Stimulated activated CD8-positive, alpha-beta memory T cell treated with anti-CD3 and anti-CD28 coated beads, Interleukin-7, amount 100 ng/mL, for 4 hours (primary cell): ENCODE results near the gene ADGRF1.
"Not testable (repeated sequence)": the region's sequence is repeated elsewhere in the genome, so short reads cannot be mapped to it uniquely, and the experiment has no call there.

Source experiments
- DNase-seq, 2 donors: peaks; one replicate each; pipeline ENCODE4 v3.0.0-alpha.2; 2020; ENCODE audit warnings: low read depth in 2 of 2

ADGRF1 gene

DNA sequence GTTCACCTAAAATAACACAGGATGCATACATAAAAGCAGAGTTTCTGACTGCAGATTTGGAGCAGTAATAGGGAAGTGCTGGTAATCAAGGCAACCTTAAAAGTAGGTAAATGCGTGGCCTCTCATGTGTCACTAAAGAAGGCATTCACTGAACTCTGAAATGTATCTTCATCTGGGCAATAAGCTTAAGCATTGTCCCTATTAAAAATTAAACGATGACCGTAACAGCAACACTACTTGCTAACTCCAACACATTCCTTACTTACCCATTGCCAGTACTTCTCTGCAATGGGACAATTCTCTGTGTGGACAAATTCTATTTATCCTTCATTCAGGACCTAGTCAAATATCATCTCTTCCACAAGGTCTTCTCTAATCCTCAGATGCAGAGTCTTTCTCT, 19.9 kb downstream of the ADGRF1 start:
- no peak for DNase-seq

GRCh38 chr6:47019941-47020340, 22.2 kb downstream of the ADGRF1 start:
- DNase-seq, result no peak

DNA sequence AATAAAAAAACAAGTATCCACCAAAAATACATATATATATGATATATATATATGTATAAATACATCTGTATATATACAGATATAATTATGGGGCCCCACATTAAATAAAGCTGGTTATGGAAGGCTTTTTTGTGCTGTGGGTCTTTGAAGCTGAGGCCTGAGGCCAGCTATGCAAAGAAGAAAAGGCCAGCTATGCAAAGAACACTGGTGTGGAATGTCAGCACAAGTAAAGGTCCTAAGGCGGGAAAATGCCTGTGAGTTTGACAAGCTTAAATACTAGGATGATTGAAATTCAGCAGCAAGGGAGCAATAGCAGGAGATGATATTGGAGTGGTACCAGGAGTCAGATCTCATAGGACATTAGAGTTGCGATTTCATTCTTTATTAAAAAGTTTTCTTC, 25.2 kb downstream of the ADGRF1 start:
- DNase-seq, result no peak

DNA sequence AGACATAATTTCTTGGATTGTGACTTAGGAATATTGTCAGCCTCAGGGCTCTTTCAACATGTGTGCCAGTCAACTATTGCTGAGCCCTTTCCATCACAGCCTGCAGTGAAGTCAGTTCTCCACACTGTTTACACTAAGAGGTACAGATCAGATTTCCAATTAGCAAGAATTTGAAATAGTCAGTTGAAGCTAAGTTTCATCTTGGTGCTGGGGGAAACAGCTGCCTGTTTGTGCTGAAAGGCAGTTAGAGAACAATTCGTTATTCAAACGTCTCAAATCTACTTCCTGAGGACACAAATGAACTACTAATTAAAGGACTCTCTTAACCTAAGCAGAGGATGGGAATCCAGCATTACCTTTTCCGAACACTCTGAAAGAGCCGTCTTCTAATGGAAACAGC, 25.9 kb downstream of the ADGRF1 start:
- no peak for DNase-seq

- DNase-seq, result no peak
Observed at GRCh38 chr6:47014401-47014800, 27.7 kb downstream of the ADGRF1 start.

DNA sequence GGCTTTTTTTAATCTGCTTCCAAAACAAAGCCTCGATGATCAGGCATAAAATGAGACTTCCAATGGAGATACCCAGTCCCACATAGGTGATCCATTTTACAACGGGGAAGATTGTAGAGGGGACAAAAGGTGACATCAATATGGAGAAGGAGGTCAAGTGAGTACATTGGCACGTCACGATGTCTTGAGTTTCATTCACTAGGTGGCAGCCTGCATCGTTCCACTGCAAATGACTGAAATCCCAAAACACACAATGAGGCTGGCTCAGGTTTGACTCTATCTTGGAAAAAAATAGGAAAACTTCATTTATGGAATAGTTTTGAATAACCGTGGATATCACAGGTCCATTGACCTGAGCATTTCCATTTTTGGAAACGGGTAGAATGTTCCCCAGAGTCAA, 32.5 kb downstream of the ADGRF1 start:
- DNase-seq, result no peak

GRCh38 chr6:47008397-47008763, 33.8 kb downstream of the ADGRF1 start:
- no peak for DNase-seq

DNA sequence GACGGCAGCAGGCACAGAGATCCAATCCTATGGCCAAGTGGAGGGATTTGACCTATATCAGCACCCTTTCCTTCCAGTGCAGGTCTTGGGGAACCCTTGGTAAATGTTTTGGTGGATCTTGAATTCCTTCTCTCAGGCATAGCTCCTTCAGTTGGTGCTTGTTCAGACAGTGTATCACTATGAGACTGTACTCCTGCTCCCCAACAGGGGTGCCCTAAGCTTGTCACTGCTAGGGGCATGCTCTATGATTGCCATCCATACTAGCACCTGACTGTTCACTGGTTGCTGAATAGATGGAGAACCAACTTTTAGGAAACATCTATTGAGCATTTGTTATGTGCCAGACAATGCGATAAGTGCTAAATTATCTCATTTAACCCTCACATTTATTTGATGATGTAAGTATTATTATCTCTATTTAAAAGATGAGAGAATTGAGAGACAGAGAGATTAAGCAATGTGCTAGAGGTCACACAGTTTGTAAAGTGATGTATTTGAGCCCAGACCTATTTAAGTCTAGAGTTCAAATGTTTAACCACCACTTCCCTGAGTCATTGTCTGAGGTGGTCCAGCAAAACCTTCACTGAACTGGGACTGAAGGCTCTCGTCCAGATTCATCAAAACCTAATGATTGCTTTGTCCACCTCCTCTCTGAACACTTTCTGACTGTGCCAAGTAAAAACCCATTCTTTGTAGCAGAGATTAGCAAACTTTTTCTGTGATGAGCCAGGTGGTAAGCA, 34.3 kb downstream of the ADGRF1 start:
- DNase-seq, result no peak

DNA sequence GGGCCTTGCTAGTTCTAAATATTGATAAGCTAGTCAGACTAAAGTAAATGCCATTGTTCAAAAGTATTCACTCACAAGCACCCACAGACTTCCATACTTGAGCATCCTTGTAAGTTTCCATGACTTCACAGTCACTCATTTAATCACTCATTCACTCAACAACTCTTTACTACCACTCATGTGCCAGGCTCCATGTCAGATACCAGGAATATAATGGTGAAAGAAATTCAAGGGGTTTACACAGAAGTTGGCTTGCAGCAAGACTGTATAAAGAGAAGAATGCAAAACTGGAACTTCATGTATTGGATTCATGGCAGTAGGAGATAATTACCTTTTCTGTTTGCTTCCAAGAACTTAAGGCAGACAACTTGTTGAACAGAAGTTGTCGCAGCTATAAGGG, 36.6 kb downstream of the ADGRF1 start:
- no peak for DNase-seq

- no peak for DNase-seq
Observed at GRCh38 chr6:47004463-47004862, 37.7 kb downstream of the ADGRF1 start.

DNA sequence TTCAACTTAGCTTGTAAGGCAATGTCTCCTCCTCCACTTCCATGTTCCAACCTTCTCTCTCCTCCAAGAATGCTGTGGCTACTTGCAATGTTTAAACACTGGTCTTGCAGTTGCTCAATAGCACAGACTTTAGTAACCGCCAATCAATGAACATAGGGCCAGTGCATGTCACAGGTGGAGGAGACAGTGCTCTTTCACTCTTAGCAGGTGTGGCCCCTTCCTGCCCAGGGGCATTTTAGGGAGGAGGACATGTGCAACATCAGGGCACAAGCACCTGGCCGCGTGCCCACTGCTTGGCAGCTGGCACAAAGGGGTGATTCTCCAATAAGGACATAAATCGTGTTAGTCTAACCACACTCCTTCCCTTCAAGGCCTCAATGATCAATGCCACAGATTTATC, 41.3 kb downstream of the ADGRF1 start:
- DNase-seq, result no peak

- no peak for DNase-seq
Observed at GRCh38 chr6:46998436-46999017, 43.6 kb downstream of the ADGRF1 start.

DNA sequence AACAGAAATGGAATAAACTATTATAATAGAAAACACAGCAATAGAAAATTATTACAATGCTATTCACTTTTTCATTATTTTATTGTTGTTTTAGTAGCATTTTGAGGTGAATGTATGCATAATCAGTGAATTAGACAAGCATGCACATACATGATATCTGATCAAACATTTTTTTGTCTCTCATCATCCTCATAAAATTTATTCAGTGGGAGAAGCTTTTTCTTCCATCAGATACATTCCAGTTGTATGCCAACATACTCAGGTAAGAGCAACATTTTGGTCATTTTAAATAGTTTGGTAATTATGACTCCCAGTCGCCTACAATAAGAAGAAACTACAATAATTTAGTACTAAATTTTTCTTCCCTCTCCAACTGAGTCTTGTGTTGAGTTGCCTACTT, 44.5 kb downstream of the ADGRF1 start:
- no peak for DNase-seq

DNA sequence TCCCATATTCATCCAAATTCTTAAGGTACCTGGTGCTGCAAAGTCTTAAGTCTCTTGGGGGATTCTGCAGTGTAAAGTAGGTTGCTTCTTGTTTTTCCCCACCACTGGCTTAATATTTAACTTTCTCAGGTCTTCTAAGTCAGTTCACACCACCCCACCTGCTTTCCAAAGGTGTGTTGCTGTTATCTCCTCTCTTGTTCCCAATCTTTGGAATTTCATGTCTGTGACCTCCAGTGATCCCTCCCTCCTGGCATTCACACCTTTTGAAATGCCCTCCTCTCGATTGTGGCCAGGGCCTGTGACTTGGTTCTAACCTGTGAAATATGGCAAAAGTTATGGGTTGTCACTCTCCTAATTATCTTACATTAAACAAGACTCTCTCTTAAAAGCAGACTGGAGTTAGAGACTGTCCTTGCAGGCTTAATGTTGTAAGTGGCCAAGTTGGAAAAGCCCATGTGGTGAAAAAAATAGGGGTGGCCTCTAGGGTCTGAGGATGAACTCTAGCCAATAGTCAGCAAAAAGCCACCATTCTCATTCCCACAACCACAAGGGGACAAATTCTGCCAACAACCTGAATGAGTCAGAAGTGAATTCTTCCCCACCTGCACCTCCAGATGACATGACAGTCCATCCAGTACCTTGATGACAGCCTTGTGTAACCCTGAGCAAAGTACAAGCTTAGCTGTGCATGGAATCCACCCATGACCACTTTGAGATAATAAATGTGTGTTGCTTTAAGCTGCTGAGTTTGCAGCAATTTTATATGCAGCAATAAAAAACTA, 45.1 kb downstream of the ADGRF1 start:
- no peak for DNase-seq

DNA sequence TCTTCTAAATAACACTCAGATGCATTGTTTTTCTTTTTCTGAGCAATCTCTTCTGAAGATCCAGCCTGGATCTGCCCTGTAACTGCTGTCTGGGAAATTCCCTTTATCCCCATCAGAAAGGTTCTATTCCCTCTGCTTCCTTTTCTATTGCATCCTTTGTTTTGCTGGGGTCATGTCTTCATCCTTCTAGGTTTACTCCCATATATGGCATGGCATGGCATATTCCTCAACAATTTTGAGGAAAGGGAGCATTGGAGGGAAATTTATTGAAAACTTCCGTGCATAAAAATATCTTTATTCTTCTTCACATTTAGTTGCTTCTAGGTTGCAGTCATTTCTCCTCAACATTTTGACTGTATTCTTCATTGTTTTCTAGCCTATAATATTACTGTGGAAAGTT, 47.2 kb downstream of the ADGRF1 start:
- DNase-seq, result no peak

GRCh38 chr6:46993846-46994245, 48.3 kb downstream of the ADGRF1 start:
- no peak for DNase-seq

DNA sequence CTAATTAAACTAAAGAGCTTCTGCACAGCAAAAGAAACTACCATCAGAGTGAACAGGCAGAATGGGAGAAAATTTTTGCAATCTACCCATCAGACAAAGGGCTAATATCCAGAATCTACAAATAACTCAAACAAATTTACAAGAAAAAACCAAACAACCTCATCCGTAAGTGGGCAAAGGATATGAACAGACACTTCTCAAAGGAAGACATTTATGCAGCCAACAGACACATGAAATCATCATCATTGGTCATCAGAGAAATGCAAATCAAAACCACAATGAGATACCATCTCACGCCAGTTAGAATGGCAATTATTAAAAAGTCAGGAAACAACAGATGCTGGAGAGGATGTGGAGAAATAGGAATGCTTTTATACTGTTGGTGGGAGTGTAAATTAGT, 49.7 kb downstream of the ADGRF1 start:
- DNase-seq, result not testable (repeated sequence)

DNA sequence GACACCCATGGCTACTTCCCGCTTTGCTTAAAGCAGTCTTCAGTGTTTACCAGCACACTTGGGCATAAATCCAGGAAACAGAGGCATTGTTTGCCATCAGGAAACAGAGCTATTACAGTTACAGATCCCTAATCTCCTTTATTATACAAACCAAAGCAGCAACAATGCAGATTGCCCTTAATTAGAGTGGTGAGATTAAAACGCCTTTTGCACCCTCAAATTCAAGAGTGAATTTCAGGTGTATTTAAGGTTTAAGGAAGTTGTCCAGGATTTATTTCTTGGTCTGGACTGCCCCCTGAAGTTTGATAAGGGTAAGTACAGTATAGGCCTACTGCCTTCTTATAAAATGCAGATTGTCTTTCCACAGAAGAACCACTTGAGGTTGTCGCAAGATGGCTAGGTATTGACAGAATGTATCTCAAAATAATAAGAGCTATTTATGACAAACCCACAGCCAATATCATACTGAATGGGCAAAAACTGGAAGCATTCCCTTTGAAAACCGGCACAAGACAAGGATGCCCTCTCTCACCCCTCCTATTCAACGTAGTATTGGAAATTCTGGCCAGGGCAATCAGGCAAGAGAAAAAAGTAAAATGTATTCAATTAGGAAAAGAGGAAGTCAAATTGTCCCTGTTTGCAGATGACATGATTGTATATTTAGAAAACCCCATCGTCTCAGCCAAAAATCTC, 51.2 kb downstream of the ADGRF1 start:
- not testable (repeated sequence) for DNase-seq

DNA sequence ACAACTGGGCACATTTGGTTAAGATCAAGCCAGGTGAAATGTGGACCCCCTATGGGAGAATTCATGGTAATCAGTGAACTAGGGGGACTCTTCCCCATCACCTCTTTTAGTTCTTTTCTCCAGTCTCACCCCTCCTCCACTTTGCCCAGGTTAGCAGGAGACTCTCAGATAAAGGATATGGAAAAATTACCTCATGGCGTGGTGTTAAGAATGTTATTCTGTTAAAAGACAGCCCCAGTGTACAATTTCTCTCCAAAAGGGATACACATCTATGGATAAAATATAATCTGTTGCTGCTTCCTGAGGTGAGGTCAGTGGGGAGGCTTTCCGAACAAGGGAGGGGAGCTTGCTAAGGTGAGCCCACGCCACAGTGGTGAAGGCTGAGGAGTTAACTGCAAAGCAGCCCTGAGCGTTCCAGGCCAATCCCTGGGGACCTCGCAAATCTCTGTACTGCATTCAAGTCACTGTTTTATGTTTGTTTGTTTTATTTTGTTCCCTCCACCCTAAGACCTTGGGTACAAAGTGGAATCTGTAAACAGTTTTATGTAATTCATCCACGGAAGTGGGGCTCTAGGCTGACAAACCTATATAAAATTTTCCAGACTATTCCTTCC, 52.0 kb downstream of the ADGRF1 start:
- no peak for DNase-seq

- no peak for DNase-seq
Observed at GRCh38 chr6:46989398-46989797, 52.7 kb downstream of the ADGRF1 start.

GRCh38 chr6:46985943-46986342, 56.2 kb downstream of the ADGRF1 start:
- DNase-seq, result no peak

- no peak for DNase-seq
Observed at GRCh38 chr6:46983007-46983411, 59.1 kb downstream of the ADGRF1 start.
